Measurements from ENCODE around the gene ARL9. TPM values are rescaled to one million over a fixed set of nuclear protein-coding genes. Genes with fewer than 3 reads are reported as not detected.
A peak's percentile ranks its signal among the peaks of the same experiment; 100 is the strongest.

Gene ARL9
- total RNA-seq, 1 donor from 2014 or later, result not detected

DNA sequence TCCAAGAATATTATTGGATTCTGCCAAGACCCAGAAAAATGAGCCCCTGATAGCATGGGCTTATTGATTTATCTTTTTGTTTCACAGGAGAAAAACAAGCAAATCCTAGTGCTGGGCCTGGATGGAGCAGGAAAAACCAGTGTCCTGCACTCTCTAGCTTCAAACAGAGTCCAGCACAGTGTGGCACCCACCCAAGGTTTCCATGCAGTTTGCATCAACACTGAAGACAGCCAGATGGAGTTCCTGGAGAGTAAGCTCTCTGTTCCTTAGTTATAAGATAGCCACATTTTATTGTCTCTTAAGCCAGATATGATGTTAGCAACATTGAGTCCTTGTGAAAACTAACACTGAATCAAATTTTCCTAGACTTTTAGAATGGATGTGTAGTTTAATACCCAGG is 5.5 kb downstream of the ARL9 start:
- TF ChIP-seq CTCF (IDR thresholded peaks at IDR 0.05), result no peak
- no peaks in the 10 kb centered on the region for H3K27me3 ChIP-seq
- no peaks in the 10 kb centered on the region for H3K36me3 ChIP-seq
- H3K4me1 ChIP-seq, result peaks cover 3% of the 10 kb centered on the region
- ATAC-seq (no peak), DNase-seq (no peak)
- H3K4me3 ChIP-seq, result no peak overlapping the region
- intact Hi-C loops (cut with DNase I), result no loop called here
- no peak overlapping the region for H3K27ac ChIP-seq
- no peaks in the 10 kb centered on the region for H3K9me3 ChIP-seq

DNA sequence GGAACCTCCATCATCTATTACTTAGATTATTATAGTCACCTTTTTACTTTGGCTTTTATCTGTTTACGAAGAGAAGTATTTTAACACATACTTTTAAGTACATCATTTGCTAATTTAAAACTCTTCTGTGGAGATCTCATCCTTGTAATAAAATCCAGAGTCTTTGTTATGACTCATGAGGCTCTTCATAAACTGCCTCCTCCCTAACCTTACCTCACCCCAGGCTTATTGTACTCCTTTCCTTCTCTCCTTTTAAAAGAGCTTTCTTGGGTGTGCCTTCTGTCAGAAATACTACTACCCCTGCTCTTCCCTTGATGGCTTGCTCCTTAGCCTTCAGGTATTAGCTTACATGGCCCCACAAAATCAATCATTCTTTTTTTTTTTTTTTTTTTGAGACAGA is 6.6 kb downstream of the ARL9 start:
- Histone ChIP-seq H3K36me3 (no peaks in the 10 kb centered on the region), H3K4me3 (no peak overlapping the region), H3K9me3 (no peaks in the 10 kb centered on the region), H3K27ac (no peak overlapping the region), H3K27me3 (no peaks in the 10 kb centered on the region), H3K4me1 (no peaks in the 10 kb centered on the region)
- intact Hi-C loops (cut with DNase I), result no loop called here
- ATAC-seq (no peak), DNase-seq (no peak)
- TF ChIP-seq CTCF (IDR thresholded peaks at IDR 0.05), result no peak

DNA sequence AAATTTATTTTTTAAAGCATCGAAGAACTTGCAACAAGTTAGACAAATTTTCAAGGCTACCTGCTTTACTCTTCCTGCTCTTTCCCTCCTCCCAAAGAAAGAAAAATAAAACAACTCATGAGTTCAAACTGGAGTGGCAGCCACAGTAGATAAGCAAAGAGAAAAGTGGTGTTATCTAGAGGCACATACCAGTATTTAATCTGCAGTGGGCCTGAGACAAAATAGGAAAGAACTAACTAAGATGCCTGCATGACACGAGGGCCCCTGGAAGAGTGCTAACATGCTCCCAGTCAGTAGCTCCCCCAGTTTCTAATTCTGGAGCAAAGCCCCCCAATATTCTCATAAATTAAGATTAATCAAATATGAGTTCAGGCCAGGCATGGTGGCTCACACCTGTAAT is 7.9 kb downstream of the ARL9 start:
- Histone ChIP-seq H3K27me3 (no peaks in the 10 kb centered on the region), H3K4me3 (no peak overlapping the region), H3K36me3 (no peaks in the 10 kb centered on the region), H3K4me1 (no peaks in the 10 kb centered on the region), H3K27ac (no peak overlapping the region), H3K9me3 (no peaks in the 10 kb centered on the region)
- TF ChIP-seq CTCF (IDR thresholded peaks at IDR 0.05), result no peak
- DNase-seq (no peak), ATAC-seq (no peak)
- intact Hi-C loops (cut with DNase I), result no loop called here

GRCh38 chr4:56530269-56531148 is 24.9 kb downstream of the ARL9 start:
- H3K9me3 ChIP-seq, result no peaks in the 10 kb centered on the region
- H3K4me1 ChIP-seq, result no peaks in the 10 kb centered on the region
- H3K4me3 ChIP-seq, result peak overlapping the region; percentile 52
- intact Hi-C loops (cut with DNase I), result no loop called here
- no peaks in the 10 kb centered on the region for H3K36me3 ChIP-seq
- peak; percentile 88 for DNase-seq
- ATAC-seq, result peak; percentile 98
- no peak overlapping the region for H3K27ac ChIP-seq
- no peak for TF ChIP-seq CTCF (IDR thresholded peaks at IDR 0.05)
- H3K27me3 ChIP-seq, result peaks cover 13% of the 10 kb centered on the region

DNA sequence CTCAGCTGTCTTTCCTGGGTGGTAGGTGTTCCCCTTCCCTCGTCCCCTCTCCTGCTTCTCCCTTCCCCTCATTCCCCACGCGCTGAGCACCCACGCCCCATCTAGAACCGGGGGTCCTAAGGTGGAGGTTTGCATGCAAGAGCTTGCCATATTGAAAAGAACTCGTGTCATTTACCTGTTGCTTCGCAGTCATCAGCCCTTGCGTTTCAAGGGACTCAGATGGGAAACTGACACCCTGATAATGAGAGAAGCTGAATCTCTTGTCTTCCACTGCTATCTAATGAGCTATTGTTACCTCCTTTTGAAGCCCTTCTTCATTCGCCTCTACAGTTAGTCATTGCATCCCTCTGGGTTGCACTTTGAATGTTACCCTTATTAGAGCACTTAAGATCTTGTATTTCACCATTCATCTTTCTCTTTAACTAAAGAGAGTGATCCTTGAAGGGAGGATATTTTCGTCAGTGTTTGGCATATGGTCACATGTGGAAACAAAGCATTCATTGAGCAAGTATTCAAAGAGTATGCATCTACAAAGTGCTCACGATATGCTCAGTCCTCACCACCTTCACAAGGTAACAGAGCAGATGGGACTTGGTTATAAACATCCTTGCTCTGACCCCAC is 25.7 kb downstream of the ARL9 start:
- Histone ChIP-seq H3K27me3 (peaks cover 13% of the 10 kb centered on the region), H3K4me3 (peak overlapping the region; percentile 52), H3K4me1 (no peaks in the 10 kb centered on the region), H3K27ac (no peak overlapping the region), H3K36me3 (no peaks in the 10 kb centered on the region), H3K9me3 (no peaks in the 10 kb centered on the region)
- intact Hi-C loops (cut with DNase I), result no loop called here
- no peak for TF ChIP-seq CTCF (IDR thresholded peaks at IDR 0.05)
- no peak for ATAC-seq
- no peak for DNase-seq
